ENCODE results near the gene LDB1.

LDB1 gene, protein sequence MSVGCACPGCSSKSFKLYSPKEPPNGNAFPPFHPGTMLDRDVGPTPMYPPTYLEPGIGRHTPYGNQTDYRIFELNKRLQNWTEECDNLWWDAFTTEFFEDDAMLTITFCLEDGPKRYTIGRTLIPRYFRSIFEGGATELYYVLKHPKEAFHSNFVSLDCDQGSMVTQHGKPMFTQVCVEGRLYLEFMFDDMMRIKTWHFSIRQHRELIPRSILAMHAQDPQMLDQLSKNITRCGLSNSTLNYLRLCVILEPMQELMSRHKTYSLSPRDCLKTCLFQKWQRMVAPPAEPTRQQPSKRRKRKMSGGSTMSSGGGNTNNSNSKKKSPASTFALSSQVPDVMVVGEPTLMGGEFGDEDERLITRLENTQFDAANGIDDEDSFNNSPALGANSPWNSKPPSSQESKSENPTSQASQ

DNA sequence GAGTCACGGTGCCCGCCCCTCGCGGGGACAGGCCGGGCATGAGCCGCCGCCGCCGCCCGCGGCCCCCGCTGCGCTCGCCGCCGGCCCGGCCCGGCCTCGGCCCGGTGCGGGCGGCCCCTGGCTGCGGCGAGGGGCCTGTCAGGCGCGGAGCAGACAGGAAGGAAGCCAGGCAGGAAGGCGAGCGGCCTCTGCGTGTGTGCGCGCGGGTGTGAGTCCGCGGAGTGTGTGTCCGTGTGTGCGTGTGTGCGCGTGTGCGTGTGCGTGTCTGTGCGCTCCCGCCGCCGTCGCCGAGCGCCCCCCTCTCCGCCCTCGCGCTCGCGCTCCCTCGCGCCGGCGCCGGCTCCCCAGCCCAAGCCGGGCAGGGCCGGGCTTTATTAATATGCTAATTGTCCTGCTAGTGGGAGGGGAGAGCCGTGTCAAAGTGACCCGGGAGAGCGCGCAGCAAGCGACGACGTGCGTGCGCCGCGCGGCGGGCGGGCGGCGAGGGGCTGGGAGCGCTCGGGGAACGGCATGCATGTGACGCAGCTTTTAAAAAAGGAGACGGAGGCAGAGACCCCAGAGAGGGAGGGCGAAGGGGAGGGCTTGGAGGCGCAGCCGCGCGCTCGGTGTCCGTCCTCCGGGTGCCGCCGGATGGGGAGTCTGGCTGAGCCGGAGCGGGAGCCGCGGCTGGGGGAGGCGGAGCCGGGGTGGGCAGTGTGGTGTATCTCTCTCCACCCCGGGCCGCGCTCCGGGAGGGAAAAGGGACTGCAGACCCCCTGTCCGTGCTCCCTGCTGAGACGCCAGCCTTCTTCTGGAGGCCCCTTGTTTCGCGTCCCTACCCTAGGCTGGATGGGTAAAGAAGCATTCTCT, at the start of gene LDB1:
TSS of gene LDB1 (minus strand) at position 227 of the 849 bp plus-strand sequence. CDS start 258 bp downstream, outside the sequence.
- peak; percentile 65 for DNase-seq (ENCODE audit: low spot score)

DNA sequence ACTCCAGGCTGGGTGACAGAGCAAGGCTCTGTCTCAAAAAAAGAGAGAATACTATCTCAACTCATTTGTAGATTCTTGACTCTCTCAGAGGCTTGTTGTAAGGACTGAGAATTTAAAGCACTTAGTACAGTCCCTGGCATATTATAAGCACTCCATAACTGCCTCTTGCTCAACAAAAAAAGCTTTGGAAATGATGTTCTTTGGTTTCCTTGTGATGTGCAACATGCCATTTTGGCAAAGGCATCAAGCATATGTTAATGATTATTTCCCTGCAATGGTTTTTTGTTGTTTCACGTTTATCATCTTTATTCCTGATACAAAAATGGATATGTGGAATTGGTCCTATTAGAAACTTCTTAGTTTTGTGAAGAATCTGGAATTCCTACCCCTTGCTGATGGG, 47.7 kb upstream of the LDB1 start:
- no peak for DNase-seq (ENCODE audit: low spot score)

DNA sequence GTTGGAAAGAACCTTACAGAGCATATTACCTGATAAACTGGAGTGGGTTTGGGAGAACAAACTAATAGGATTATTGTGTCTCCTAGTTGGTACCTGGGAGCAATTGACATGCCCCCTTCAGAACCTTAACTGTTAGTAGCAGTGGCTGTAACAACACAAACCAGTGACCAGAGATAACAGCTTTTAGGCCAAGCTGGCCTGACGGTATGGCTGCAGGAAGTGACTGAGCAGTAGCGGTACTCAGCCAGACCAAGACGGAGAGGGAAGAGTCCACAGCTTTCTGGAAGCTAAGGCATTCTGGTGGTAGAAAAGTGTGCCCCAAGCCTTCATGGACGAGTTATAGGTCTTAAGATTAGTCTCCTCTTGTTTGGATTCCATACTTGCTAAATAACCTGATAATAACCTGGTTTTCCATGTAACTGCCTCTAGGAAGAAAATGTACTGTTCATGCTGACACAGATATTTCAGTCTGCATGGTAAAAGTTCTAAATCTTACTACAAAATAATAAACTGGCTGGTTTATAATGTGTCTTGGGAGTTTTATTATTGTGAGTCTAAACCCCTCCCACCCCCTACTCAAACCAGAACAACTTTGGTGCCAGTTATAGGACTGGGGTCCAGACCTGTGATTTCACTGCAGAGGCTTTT, 43.3 kb upstream of the LDB1 start:
- no peak for DNase-seq (ENCODE audit: low spot score)

DNA sequence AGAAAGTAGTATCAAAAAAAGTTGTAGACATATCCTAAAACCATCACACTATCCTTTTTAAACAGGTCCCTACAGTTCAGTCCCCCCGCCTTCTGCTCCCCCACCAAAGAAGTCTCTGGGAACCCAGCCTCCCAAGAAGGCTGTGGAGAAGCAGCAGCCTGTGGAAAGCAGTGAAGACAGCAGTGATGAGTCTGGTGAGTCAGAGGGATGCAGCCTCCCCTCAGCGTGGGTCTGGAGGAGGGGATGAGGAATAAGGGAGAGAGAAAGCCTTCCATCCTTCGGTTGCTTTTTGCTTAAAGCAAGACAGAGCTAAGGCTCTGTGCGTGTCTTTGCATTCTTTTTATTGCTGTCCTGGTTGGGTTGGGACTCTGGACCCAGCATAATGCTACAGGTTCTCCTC, 39.7 kb upstream of the LDB1 start:
- DNase-seq (ENCODE audit: low spot score): no peak

DNA sequence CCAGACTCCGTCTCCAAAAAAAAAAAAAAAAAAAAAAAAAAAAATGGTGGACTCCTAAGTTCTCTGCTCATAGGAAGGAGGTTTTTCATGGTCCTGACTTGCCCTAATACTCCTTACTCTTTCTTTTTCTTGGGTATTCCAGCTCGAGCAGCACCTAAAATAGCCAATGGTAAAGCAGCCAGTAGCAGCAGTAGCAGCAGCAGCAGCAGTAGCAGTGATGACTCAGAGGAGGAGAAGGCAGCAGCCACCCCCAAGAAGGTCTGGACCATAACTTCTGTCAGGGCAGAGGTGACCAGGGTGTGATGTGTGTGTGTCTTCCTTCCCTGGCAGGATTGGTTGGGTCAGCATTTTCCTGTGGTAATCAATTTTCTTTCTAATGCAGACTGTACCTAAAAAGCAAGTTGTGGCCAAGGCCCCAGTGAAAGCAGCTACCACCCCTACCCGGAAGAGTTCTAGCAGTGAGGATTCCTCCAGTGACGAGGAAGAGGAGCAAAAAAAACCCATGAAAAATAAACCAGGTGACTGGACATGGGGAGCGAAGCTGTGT, 39.0 kb upstream of the LDB1 start:
- DNase-seq (ENCODE audit: low spot score): no peak

DNA sequence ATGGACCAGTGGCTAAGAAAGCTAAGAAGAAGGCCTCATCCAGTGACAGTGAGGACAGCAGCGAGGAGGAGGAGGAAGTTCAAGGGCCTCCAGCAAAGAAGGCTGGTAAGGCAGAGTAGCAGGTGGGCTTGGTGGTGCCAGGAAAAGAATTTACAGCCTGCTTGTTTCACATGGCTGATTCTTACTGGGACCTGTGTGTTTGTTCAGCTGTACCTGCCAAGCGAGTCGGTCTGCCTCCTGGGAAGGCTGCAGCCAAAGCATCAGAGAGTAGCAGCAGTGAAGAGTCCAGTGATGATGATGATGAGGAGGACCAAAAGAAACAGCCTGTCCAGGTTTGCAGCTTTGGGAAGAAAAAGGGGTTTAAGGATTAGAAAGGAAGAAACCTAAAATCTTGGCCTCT, 37.1 kb upstream of the LDB1 start:
- DNase-seq (ENCODE audit: low spot score): no peak

DNA sequence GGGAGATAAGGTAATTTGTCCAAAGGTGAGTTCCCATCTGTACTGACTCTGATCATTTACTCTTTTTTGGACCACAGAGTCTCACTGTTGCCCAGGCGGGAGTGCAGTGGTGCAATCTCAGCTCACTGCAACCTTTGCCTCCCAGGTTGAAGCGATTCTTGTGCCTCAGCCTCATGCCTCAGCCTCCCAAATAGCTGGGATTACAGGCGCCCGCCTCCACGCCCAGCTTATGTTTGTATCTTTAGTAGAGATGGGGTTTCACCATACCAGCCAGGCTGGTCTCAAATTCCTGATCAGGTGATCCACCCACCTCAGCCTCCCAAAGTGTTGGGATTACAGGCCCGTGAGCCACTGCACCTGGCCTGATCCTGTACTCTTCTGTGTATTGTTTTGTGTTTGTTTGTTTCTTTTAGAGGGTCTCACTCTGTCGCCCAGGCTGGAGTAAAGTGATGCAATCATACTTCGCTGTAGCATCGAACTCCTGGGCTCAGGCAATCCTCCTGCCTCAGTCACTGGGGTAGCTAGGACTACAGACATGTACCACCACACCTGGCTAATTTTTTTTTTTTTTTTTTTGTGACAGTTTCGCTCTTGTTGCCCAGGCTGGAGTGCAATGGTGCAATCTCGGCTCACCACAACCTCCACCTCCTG, 34.4 kb upstream of the LDB1 start:
- DNase-seq (ENCODE audit: low spot score): no peak

DNA sequence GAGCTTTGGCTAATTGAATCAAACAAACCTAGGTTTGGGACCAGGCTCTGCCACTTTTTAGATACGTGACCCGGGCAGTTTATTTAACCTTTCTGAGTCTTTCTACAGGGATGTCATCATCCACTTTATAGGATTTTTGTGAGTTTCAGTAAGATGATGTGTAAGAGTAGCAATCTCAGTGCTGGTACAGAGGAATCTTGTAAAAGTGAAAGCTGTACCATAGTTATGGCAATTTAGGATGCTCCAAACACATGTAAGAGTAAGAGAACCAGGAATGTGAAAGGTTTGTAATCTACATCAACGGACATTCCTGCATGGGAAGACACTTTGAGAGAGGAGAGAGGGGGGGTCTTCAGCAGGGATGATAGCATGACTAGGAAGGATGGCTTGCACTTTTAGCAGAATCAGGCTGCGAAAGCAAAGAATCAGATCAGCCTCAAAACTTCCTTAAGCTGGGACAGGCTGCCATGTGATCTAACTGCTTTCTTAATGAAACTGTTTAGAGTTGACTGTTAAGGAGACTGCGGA, 33.0 kb upstream of the LDB1 start:
- DNase-seq (ENCODE audit: low spot score): no peak

DNA sequence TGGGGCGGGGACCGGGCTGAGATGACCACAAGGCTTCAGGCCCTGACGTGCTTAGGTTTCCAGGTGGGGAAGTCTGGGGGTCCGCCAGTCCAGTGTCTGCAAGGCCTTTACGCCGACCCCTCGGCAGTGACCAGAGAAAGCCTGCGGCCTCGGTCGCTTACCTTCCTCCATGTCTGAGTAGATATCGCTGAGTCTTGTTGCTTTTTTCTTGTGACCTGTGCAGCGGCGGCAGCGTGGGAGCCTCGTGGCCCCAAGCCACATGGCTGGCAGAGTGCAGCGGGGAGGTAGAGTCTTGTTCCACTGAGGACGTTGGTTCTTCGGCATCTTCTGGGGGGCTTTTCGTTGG, 32.4 kb upstream of the LDB1 start:
- no peak for DNase-seq (ENCODE audit: low spot score)

DNA sequence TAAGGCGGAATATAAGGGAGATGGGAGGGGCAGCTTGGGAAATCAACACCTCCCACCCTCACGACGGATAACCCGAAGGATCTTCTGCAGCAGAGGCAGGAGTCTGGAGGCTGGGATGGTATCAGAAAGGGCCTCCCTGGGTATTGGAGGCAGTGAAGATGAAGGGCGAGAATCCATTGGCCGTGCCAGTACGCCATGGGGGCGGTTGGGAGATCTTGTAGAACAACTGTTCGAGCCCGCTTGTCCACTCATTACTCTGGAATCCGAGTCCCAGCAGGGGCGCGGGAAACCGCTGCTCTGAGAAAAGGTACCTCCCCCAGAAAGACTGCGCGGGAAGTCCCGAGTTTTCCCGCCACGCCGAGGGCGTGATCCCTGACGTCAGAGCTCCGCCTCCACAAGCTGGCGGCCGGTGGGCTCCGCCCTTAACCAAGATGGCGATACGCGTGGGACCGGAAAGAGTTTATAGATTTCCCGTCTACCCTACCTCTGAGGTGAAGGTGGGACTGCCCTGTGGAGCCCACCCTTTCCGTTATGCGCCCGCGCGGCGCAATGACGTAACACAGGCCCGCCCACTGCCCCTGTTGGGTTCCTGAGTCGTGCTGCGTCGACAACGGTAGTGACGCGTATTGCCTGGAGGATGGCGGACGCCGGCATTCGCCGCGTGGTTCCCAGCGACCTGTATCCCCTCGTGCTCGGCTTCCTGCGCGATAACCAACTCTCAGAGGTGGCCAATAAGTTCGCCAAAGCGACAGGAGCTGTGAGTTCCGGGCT, 31.8 kb upstream of the LDB1 start, which contains the start of gene NOLC1:
TSS of gene NOLC1 (plus strand) at position 616 of the 771 bp plus-strand sequence. CDS start at position 638, 22 bp downstream.
- DNase-seq (ENCODE audit: low spot score): peak; percentile 94

DNA sequence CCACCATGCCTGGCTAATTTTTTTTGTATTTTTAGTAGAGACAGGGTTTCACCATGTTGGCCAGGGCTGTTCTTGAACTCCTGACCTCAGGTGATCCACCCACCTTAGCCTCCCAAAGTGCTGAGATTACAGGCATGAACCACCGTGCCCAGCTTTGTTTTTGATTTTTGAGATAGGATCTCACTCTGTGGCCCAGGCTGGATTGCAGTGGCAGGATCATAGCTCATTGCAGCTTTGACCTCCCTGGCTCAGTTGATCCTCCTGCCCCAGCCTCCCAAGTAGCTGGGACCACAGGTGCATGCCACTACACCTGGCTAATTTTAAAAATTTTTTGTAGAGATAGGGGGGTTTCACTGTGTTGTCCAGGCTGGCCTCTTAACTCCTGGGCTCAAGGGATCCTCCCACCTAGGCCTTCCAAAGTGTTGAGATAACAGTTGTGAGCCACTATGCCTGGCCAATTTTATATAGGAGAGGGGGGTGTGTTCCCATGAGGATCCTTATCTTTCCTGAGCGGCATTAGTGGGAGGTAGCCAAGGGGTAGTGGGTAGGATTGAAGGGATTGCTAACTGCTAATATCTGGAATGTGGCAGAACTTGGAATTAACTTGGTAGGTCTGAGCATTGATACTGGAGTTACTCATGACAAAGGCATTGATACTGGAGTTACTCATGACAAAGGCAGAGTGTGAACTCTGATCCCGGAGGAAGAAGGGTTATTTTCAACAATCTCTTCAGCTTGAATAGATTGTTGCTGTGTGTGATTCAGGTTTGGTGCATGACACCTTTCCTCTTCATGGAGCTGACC, 31.0 kb upstream of the LDB1 start:
- DNase-seq (ENCODE audit: low spot score): peak; percentile 81

DNA sequence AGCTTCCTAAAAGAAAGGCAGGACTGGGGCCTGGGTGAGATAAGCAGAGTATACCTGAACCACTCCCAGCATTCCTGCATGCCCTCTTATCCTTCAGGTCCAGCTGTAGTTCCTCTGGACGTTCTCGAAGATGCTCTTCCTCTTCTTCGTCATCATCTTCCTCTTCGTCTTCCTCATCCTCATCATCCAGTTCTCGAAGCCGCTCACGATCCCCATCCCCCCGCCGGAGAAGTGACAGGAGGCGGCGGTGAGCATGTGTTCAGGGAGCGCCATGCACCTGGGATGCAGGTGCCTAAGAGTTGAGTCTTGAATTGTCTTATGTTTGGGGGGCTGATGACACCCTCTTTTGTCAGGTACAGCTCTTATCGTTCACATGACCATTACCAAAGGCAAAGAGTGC, 28.1 kb upstream of the LDB1 start:
- DNase-seq (ENCODE audit: low spot score): no peak

DNA sequence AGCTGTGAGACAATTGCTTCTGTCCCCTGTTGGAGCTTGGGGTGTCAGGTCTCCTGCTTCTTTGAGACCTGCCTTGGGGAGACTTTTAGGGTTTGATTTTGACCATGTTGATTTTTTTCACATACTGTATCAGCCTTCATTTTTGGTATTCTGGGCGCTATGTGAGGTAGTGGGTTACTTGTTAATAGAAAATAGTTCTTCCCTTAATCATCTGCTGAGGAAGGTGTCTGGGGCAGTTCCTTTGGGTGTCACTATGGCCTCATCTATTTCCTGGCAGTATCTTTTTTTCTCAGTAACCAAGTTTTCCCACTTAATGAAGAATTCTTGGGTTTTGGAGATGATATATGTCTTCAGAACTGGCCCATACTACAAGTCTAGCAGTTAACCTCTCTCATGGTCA, 27.4 kb upstream of the LDB1 start:
- DNase-seq (ENCODE audit: low spot score): no peak

DNA sequence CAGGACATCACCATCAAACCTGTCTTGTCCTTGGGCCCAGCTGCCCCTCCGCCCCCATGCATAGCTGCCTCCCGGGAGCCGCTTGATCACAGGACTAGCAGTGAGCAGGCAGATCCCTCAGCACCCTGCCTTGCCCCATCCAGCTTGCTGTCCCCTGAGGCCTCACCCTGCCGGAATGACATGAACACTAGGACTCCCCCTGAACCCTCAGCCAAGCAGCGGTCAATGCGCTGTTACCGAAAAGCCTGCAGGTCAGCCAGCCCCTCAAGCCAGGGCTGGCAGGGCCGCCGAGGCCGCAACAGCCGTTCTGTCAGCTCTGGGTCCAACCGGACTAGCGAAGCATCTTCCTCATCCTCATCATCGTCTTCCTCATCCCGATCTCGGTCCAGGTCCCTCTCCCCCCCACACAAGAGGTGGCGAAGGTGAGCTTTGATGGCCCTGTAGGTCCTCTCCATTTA, 26.8 kb upstream of the LDB1 start:
- no peak for DNase-seq (ENCODE audit: low spot score)

DNA sequence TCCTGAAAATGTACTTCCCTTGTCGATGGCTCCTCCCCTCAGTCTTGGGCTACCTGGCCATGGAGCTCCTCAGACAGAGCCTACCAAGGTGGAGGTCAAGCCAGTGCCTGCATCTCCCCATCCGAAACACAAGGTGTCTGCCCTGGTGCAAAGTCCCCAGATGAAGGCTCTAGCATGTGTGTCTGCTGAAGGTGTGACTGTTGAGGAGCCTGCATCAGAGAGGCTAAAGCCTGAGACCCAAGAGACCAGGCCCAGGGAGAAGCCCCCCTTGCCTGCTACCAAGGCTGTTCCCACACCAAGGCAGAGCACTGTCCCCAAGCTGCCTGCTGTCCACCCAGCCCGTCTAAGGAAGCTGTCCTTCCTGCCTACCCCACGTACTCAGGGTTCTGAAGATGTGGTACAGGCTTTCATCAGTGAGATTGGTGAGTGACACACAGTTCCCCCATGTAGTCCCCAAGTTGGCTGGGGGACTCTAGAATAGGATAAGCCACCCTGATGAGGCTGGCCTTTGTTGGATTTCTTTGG, 21.5 kb upstream of the LDB1 start:
- DNase-seq (ENCODE audit: low spot score): no peak

DNA sequence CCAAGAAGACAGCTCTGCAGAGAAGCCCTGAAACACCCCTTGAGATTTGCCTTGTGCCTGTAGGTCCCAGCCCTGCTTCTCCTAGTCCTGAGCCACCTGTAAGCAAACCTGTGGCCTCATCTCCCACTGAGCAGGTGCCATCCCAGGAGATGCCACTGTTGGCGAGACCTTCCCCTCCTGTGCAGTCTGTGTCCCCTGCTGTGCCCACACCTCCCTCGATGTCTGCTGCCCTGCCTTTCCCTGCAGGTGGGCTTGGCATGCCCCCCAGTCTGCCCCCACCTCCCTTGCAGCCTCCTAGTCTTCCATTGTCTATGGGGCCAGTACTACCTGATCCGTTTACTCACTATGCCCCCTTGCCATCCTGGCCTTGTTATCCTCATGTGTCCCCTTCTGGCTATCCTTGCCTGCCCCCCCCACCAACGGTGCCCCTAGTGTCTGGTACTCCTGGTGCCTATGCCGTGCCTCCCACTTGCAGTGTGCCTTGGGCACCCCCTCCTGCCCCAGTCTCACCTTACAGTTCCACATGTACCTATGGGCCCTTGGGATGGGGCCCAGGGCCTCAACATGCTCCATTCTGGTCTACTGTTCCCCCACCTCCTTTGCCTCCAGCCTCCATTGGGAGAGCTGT, 20.9 kb upstream of the LDB1 start:
- no peak for DNase-seq (ENCODE audit: low spot score)

DNA sequence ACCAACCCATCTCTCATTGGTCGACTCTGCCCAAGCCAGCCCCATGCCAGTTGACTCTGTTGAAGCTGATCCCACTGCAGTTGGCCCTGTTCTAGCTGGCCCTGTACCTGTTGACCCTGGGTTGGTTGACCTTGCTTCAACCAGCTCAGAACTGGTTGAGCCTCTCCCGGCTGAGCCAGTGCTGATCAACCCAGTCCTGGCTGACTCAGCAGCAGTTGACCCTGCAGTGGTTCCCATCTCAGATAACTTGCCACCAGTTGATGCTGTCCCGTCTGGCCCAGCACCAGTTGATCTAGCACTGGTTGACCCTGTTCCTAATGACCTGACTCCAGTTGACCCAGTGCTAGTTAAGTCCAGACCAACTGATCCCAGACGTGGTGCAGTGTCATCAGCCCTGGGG, 20.1 kb upstream of the LDB1 start:
- DNase-seq (ENCODE audit: low spot score): no peak

DNA sequence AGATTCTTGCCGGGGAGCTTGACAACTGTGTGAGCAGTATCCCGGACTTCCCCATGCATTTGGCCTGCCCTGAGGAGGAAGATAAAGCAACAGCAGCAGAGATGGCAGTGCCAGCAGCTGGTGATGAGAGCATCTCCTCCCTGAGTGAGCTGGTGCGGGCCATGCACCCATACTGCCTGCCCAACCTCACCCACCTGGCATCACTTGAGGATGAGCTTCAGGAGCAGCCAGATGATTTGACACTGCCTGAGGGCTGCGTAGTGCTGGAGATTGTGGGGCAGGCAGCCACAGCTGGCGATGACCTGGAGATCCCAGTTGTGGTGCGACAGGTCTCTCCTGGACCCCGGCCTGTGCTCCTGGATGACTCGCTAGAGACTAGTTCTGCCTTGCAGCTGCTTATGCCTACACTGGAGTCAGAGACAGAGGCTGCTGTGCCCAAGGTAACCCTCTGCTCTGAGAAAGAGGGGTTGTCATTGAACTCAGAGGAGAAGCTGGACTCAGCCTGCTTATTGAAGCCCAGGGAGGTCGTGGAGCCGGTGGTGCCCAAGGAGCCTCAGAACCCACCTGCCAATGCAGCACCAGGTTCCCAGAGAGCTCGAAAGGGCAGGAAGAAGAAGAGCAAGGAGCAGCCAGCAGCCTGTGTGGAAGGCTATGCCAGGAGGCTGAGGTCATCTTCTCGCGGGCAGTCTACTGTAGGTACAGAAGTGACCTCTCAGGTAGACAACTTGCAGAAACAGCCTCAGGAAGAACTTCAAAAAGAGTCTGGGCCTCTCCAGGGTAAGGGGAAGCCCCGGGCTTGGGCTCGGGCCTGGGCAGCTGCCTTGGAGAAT, 19.3 kb upstream of the LDB1 start:
- no peak for DNase-seq (ENCODE audit: low spot score)
